ENCODE measurements around the gene ANAPC13. TPM values are rescaled to one million over a fixed set of nuclear protein-coding genes. Genes with fewer than 3 reads are reported as not detected.

The ANAPC13 gene
- 51.4 TPM for total RNA-seq

- peak; percentile 99 for DNase-seq
These were observed at the start of gene ANAPC13, which contains the start of gene CEP63 for GRCh38 chr3:134485718-134486576. TSS of gene ANAPC13 (minus strand) at chr3:134485985. CDS start at chr3:134482904, 3,081 bp downstream. TSS of gene CEP63 (plus strand) at chr3:134486057. CDS start at chr3:134495321, 9,264 bp downstream.

- no peak for DNase-seq
These were observed 49.6 kb upstream of the ANAPC13 start for GRCh38 chr3:134535186-134535970.

GRCh38 chr3:134533493-134533892 lies 47.7 kb upstream of the ANAPC13 start:
- DNase-seq: no peak

GRCh38 chr3:134527538-134528186 lies 41.9 kb upstream of the ANAPC13 start:
- DNase-seq: no peak

GRCh38 chr3:134527037-134527436 lies 41.3 kb upstream of the ANAPC13 start:
- no peak for DNase-seq

GRCh38 chr3:134526319-134526718 lies 40.5 kb upstream of the ANAPC13 start:
- no peak for DNase-seq

- no peak for DNase-seq
These were observed 39.5 kb upstream of the ANAPC13 start for GRCh38 chr3:134525293-134525692.

GRCh38 chr3:134522541-134522940 lies 36.8 kb upstream of the ANAPC13 start:
- no peak for DNase-seq

- no peak for DNase-seq
These were observed 32.0 kb upstream of the ANAPC13 start for GRCh38 chr3:134517791-134518190.

GRCh38 chr3:134516905-134517304 lies 31.1 kb upstream of the ANAPC13 start:
- DNase-seq: no peak

GRCh38 chr3:134511500-134511899 lies 25.7 kb upstream of the ANAPC13 start:
- no peak for DNase-seq

- no peak for DNase-seq
These were observed 19.7 kb upstream of the ANAPC13 start for GRCh38 chr3:134505485-134505884.

GRCh38 chr3:134504132-134504531 lies 18.3 kb upstream of the ANAPC13 start:
- no peak for DNase-seq

- DNase-seq: no peak
These were observed 17.5 kb upstream of the ANAPC13 start for GRCh38 chr3:134503266-134503665.

GRCh38 chr3:134496471-134497071 lies 10.8 kb upstream of the ANAPC13 start:
- peak; percentile 48 for DNase-seq

- DNase-seq: no peak
These were observed 10.2 kb upstream of the ANAPC13 start for GRCh38 chr3:134495980-134496379.

- DNase-seq: no peak
These were observed 8.7 kb upstream of the ANAPC13 start for GRCh38 chr3:134494495-134494894.

- no peak for DNase-seq
These were observed 1.6 kb upstream of the ANAPC13 start for GRCh38 chr3:134487406-134487805.

- peak; percentile 62 for DNase-seq
These were observed 824 bp upstream of the ANAPC13 start for GRCh38 chr3:134486577-134487041.

- DNase-seq: peak; percentile 53
These were observed 589 bp downstream of the ANAPC13 start for GRCh38 chr3:134485075-134485717.

- DNase-seq: no peak
These were observed 2.4 kb downstream of the ANAPC13 start for GRCh38 chr3:134483195-134483900.
